ENCODE results near the gene MCTP1.
A peak's percentile ranks its signal among the peaks of the same experiment; 100 is the strongest.

Gene MCTP1

GRCh38 chr5:94908889-94909480 lies 375.9 kb downstream of the MCTP1 start:
- peak; percentile 67 for DNase-seq (ENCODE audit: low read depth)
- peak; percentile 71 for TF ChIP-seq CTCF (IDR thresholded peaks at IDR 0.05; ENCODE audit: low read length, missing control alignments)
- H3K4me3 ChIP-seq (replicated peaks; ENCODE audit: low read depth, low read length), result no peak overlapping the region

- no peak for TF ChIP-seq CTCF (IDR thresholded peaks at IDR 0.05; ENCODE audit: low read length, missing control alignments)
- no peak overlapping the region for H3K4me3 ChIP-seq (replicated peaks; ENCODE audit: low read depth, low read length)
- no peak for DNase-seq (ENCODE audit: low read depth)
These were observed 378.1 kb downstream of the MCTP1 start for GRCh38 chr5:94906750-94907149.

- TF ChIP-seq CTCF (IDR thresholded peaks at IDR 0.05; ENCODE audit: low read length, missing control alignments), result no peak
- DNase-seq (ENCODE audit: low read depth), result no peak
- H3K4me3 ChIP-seq (replicated peaks; ENCODE audit: low read depth, low read length), result no peak overlapping the region
These were observed 381.2 kb downstream of the MCTP1 start for GRCh38 chr5:94903726-94904125.

- TF ChIP-seq CTCF (IDR thresholded peaks at IDR 0.05; ENCODE audit: low read length, missing control alignments), result no peak
- H3K4me3 ChIP-seq (replicated peaks; ENCODE audit: low read depth, low read length), result no peak overlapping the region
- DNase-seq (ENCODE audit: low read depth), result peak; percentile 53
These were observed 383.5 kb downstream of the MCTP1 start for GRCh38 chr5:94901191-94901979.

GRCh38 chr5:94900006-94900505 lies 384.8 kb downstream of the MCTP1 start:
- DNase-seq (ENCODE audit: low read depth), result no peak
- no peak overlapping the region for H3K4me3 ChIP-seq (replicated peaks; ENCODE audit: low read depth, low read length)
- TF ChIP-seq CTCF (IDR thresholded peaks at IDR 0.05; ENCODE audit: low read length, missing control alignments), result no peak

- peak; percentile 32 for TF ChIP-seq CTCF (IDR thresholded peaks at IDR 0.05; ENCODE audit: low read length, missing control alignments)
- no peak overlapping the region for H3K4me3 ChIP-seq (replicated peaks; ENCODE audit: low read depth, low read length)
- peak; percentile 28 for DNase-seq (ENCODE audit: low read depth)
These were observed 391.3 kb downstream of the MCTP1 start for GRCh38 chr5:94893412-94894135.
